ENCODE measurements around the gene TM4SF5. TPM values are rescaled to one million over a fixed set of nuclear protein-coding genes. Genes with fewer than 3 reads are reported as not detected.
"Not testable (repeated sequence)": the region's sequence is repeated elsewhere in the genome, so short reads cannot be mapped to it uniquely, and the experiment has no call there.

The TM4SF5 gene
- total RNA-seq, 1 donor from 2014 or later = 56.9 TPM

DNA sequence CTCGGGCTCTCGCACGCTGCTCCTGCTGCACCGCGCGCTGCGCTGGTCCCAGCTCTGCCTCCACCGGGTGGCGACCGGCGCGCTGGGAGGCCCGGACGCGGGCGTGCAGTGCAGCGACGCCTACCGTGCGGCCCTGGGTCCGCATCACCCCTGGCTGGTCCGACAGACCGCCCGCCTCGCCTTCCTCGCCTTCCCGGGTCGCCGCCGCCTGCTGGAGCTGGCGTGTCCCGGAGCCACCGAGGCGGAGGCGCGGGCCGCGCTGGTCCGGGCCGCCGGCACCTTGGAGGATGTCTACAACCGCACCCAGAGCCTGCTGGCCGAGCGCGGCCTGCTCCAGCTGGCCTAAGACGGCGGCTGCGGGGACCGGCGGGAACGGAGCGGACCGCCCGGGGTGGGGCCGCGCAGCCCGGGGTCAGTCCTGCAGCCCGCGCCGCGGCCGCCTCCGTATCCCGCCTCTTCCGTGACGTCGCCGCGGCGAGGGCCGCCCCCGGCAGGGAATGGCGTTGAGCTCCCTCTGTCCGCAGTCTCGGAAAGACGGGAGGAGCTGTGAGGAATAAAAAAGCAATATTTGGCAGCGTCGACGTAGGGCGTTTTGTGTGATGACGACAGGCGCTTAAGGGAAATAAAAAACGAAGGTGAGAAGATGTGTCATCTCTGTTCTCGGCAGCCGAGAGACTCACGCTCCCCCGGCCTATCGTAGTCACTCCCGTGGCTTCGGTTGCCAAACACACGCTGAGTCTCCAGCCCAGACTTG is 18.4 kb downstream of the TM4SF5 start:
- DNase-seq (ENCODE audit: low spot score) = peak; percentile 85

GRCh38 chr17:4790705-4791088 is 19.0 kb downstream of the TM4SF5 start:
- DNase-seq (ENCODE audit: low spot score) = no peak

GRCh38 chr17:4795168-4795567 is 23.5 kb downstream of the TM4SF5 start:
- DNase-seq (ENCODE audit: low spot score) = no peak

GRCh38 chr17:4796552-4796920 is 24.9 kb downstream of the TM4SF5 start:
- no peak for DNase-seq (ENCODE audit: low spot score)

DNA sequence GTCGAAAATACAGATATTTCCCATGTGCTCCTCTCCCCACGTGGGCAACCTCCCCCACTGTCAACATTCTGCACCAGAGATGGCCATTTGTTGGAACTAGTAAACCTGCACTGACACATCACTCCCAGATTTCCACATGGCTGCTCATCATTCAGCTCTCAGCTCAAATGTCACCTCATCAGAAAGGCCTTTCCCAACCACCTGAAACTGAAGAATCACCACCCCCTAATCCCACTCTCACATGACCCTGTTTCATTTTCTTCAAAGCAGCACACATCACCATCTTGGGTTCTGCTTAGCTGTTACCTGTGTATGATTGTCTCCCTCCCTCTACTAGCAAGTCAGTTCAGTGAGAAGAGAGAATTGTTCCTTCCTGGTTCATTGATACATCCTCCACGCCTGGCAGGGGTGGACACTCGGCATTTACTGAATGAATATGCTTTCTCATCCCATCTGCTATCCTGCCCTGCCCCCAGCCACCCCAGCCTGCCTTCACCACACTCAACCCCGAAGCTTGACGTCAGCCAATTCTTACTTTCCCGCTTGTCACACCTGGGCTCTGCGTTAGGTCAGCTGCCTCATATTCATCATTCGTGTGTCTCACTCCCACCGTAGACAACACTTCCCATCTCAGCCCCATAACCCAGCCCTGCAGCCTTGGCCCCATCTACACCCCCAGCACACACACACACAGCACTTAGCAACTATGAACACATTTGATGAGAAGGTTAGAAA is 28.9 kb downstream of the TM4SF5 start:
- no peak for DNase-seq (ENCODE audit: low spot score)

DNA sequence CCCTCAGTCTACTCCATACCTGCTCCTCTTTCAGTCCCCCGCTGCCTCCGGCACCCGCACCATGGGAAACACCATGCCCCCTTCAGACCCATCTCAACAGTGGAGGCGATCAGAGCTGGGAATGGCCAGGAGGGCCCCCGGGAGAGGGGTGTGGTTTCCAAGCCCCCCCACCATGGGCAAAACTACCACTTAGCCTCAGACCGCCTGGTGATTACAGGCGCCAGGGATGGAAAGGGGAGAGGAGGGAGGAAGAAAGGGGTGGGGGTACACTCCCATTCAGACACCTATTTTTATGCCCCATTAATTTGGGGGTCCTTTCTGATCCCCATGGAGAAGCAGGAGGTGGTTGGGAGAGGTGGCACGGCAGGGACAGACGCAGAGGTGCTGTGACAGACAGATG is 30.5 kb downstream of the TM4SF5 start, which contains the start of gene C17orf114:
Gene C17orf114, minus strand, starts transcription at position 101 of the 400 bp plus-strand sequence.
- no peak for DNase-seq (ENCODE audit: low spot score)

GRCh38 chr17:4806456-4806776 is 34.7 kb downstream of the TM4SF5 start:
- no peak for DNase-seq (ENCODE audit: low spot score)

GRCh38 chr17:4806777-4807604 is 35.3 kb downstream of the TM4SF5 start, which contains the start of gene PLD2:
Gene PLD2 (plus strand): TSS chr17:4807152. CDS start chr17:4807773, 621 bp downstream.
- peak; percentile 82 for DNase-seq (ENCODE audit: low spot score)

- DNase-seq (ENCODE audit: low spot score) = no peak
These were observed 36.1 kb downstream of the TM4SF5 start for GRCh38 chr17:4807605-4808377.

- peak; percentile 35 for DNase-seq (ENCODE audit: low spot score)
These were observed 36.7 kb downstream of the TM4SF5 start for GRCh38 chr17:4808378-4808767.

GRCh38 chr17:4810696-4811290 is 39.1 kb downstream of the TM4SF5 start:
- no peak for DNase-seq (ENCODE audit: low spot score)

GRCh38 chr17:4811471-4811870 is 39.8 kb downstream of the TM4SF5 start:
- DNase-seq (ENCODE audit: low spot score) = no peak

GRCh38 chr17:4812690-4813089 is 41.0 kb downstream of the TM4SF5 start:
- no peak for DNase-seq (ENCODE audit: low spot score)

- no peak for DNase-seq (ENCODE audit: low spot score)
These were observed 43.5 kb downstream of the TM4SF5 start for GRCh38 chr17:4815043-4815675.

DNA sequence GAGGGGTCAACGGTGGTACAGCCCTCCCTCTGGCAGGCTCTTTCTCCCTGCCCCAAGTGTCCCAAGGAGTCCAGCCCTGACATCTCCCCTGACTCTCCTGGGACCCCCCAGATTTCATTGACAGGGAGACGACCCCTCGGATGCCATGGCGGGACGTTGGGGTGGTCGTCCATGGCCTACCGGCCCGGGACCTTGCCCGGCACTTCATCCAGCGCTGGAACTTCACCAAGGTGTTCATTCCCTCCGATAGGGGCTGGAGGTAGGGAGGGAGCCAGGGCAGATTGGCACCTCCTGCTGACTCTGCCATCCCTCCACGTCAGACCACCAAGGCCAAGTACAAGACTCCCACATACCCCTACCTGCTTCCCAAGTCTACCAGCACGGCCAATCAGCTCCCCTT is 45.1 kb downstream of the TM4SF5 start:
- no peak for DNase-seq (ENCODE audit: low spot score)

- DNase-seq (ENCODE audit: low spot score) = no peak
These were observed 46.6 kb downstream of the TM4SF5 start for GRCh38 chr17:4818276-4818675.

GRCh38 chr17:4822835-4823234 is 51.1 kb downstream of the TM4SF5 start:
- DNase-seq (ENCODE audit: low spot score) = no peak

DNA sequence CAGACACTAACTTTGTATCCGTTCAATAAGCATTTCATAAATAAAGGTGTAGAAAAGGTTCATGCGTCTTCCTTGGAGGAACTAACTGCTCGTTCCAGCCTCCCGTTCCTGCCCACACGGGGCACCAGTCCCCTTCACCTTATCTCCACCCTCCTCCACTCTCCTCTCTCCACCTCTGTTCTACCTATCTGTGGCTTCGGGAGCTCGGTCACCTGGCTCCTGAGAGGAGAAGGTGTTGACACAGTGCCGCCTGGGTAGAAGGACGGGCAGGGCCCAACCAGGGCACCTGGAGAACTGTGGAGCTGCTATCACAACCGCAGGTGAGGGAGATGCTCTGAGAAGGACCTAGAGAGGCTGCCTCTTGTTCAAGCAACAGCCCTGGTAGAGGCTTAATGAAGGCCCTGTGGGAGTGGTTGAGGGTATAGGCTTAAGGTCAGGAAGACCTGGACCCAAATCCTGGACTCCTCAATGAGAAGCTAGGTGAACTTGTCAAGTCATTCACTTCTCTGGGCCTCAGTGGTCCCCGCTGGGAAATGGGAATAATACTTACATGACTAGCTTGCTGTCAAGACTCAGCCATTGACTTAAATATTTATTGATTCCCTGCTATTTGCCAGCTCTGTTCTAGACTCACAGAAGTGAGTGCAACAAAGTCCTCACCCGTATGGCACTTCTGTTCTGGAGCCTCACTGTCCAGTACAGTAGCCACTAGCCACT is 51.8 kb downstream of the TM4SF5 start:
- DNase-seq (ENCODE audit: low spot score) = no peak

GRCh38 chr17:4827399-4827798 is 55.7 kb downstream of the TM4SF5 start:
- no peak for DNase-seq (ENCODE audit: low spot score)

DNA sequence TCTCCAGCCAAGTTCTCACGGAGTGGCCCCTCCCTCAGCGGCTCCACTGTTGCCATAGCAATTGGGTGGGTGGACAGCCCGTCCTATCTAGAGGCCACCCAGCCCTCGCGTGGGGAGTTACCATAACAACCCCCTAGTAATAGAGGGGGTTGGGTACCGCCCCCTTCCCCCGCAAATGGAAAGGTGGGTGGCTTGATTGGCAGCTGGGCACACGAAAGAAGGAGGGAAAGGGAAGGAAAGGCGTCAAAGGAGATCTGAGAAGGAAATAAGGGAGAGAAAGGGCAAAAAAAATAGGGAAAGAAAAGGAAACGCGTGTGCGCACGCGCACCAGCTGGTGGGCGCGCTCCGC is 61.1 kb downstream of the TM4SF5 start:
- not testable (repeated sequence) for DNase-seq (ENCODE audit: low spot score)

All from mucosa of gallbladder (tissue), 1 donor.